Smooth muscle cell of the brain vasculature (primary cell): ENCODE results near the gene KCNK18.

Experiments used
- DNase-seq: peaks from one replicate; pipeline ENCODE4 v3.0.0-alpha.2; 2012; ENCODE audit warnings: low read depth, low spot score

KCNK18 gene

DNA sequence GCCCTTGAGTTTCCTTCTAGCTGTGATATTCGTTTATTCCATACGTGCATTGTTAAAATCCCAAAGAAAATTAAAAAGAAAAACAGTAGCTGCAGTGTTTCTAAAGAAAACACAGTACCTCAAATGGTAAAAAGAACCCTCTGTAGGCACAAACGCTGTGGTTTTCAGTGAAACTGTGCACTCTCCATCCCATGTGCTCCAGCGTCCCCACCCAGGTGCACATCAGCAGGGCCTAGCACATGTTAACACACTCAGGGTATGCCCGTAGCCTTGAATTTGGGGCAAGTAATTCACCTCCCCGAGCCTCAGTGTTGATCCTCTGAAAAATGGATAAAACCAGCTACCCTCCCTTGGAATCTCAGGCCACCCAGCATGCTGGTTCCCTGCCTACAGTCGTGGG lies 53.1 kb downstream of the KCNK18 start:
- DNase-seq, result no peak

DNA sequence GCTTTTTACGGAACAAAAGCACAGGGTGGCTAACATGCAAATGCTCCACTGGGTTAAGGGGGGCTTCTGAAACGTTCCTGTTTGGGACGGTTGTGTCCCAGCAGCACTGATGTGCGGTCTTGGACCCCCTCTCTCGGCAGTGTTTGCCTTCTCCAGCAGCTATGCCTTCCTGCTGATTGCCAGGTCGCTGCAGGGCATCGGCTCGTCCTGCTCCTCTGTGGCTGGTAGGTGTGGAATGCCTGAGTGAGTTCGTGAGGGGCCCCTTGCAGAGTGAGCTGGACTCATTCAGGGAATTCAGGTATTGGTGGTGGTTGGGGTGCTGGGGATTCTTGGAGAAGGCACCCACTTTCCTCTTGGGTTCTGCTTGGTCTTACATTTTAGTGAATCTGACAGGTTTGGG lies 56.6 kb downstream of the KCNK18 start:
- no peak for DNase-seq

DNA sequence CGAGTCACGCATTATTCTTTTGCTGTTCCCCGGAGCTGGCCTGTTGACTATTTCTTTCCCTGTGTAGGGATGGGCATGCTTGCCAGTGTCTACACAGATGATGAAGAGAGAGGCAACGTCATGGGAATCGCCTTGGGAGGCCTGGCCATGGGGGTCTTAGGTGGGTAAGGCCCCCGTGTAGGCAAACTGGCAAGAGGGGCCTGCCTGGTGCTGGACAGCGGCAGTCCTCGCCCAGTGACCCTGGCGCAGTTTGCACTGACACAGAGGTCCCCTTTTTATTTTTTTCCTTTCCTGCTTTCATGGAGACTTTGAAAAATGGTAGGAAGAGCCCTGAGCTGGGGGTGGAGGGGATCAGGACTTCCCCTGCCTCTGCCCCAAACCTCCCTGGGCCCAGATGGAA lies 57.0 kb downstream of the KCNK18 start:
- no peak for DNase-seq

DNA sequence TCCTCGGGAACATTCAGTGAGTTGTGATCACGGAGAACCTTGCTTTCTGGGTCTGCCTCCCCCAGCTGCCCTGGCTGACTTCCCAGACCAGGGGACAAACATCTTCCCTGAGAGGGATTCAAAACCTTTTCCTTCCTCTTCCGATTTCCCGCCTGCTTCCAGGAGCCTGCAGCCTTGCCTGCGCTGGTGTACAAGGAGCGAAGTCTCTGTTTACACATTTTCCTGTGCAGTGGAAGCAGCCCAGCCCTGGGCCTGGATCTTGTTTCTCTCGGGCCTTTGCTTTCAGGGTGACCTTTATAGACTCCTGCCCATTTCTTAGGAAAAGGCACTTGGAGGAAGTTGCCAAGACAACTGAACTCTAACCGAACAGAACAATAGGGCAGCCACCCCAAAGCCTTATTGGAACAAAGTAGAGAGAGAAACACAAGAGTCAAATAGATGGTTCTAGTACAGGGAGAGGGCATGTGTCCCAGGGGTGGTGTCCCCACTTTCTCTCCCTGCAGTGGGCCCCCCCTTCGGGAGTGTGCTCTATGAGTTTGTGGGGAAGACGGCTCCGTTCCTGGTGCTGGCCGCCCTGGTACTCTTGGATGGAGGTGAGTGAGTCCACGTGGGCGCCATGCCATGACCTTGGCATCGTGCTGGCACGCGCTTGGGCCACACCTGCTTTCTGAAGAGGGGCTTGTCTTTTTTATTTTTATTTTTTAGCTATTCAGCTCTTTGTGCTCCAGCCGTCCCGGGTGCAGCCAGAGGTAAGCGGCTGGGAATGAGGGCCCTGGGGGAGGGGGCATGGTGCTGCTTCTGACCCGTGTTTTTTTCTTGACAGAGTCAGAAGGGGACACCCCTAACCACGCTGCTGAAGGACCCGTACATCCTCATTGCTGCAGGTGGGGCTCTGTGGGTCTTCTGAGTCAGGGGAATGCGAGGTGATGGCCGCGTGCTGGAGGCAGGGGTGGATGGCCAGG lies 57.8 kb downstream of the KCNK18 start:
- DNase-seq, result no peak

DNA sequence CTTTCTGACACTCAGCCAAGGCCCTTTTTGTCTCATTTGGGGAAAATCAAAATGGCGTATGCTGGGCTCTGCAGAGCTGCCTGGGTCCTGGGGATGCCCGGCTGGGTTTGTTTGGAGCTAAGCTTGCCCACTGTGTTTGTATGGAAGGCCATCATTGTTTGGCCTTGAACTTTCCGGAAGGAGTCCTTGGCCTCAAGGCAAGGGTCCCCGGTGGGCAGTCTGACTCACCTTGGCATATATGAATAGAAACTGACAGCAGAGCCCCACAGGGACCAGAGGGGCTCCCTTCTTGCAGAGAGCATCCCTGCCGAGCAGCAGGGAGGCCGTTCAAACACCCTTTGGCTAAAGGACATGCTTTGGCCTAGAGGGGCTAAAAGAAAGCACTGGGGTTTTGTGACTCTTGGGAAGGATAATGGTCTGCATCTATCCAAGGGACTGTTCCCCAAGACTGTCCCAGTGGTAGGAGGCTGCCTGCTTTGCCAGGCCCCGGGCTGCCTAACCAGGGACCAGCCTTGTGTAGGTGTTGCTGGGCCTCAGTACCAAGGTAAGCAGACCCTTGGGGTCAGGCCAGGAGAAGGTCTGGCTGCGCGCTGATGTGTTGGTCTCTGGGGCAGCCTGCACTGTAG lies 58.7 kb downstream of the KCNK18 start:
- no peak for DNase-seq

DNA sequence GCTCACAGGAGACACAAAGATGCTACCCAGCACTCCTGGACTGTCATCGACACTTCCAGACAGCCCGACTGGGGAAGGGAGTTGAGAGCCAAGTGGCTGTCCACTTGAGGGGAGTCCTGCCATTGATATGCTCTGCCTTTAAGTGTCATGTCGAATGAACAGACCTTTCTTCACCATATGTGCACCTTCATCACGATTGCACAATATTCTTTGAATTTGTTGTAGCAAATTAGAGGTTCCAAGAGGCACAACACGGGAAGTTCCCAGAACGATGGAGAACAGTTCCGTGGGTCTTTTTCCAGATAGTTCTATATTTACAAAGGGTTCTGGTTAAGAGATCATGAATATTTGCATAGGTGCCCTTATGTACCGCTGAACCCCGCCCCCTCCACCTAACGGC lies 59.6 kb downstream of the KCNK18 start:
- no peak for DNase-seq

DNA sequence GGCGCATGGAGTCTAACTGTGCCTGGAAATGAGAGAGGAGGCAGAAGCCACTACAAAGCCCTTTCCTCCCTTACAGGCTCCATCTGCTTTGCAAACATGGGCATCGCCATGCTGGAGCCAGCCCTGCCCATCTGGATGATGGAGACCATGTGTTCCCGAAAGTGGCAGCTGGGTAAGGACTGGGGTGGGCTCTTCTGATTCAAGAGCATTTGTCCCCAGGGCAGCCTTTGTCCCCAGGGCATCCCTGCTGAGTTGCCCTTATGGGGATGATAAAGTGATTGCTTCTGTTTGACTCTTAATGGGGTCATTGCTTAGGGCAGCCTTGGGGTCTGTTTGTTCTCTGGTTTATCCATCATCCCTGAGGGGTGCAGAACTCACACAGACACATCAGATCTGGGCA lies 60.4 kb downstream of the KCNK18 start:
- DNase-seq, result no peak

DNA sequence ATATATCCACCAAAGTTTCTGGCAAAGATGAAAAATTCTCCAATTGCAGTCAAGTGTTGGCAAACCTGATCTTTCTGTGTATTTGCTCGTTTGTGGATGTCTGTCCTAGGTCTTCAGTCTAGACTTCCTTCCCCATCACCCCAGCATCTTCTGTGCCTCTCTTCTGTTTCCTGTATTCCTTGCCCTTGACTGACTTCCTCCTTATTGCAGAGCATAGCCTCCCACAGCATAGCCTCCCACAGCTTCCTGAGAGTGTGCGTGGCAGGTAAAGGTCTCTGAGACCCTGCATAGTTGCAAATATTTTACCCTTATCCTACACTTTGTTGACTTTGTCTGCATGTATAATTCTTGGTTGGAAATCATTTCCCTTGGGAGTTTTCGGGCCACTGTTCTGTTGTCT lies 62.0 kb downstream of the KCNK18 start:
- no peak for DNase-seq
